SK-N-SH treated with all-trans-retinoic acid at 6 μM for 48 hours (cell line): ENCODE results near the gene SAMD3.

Experiments used
- ATAC-seq: fragments of 200-7000 bp; cut with Tn5 transposase; 3 replicates; pipeline ENCODE4 v1.9.1; 2020; ENCODE audit warnings: mild to moderate bottlenecking, moderate library complexity
- ARNTL ChIP-seq: fragments of 450-650 bp; formaldehyde crosslinking; IDR thresholded peaks from 2 replicates; pipeline ENCODE4 v1.5.0; 2020; ENCODE audit warnings: low read depth, mild to moderate bottlenecking, moderate library complexity, borderline replicate concordance
- CREB5 ChIP-seq: fragments of 250-450 bp; sonication (Bioruptor Pico); IDR thresholded peaks from 2 replicates; pipeline ENCODE4 v1.5.1; 2020; ENCODE audit warnings: low read depth, mild to moderate bottlenecking, moderate library complexity
- CSDC2 ChIP-seq: fragments of 250-450 bp; sonication (Bioruptor Pico); IDR thresholded peaks from 2 replicates; pipeline ENCODE4 v1.5.0; 2020; ENCODE audit warnings: mild to moderate bottlenecking, moderate library complexity
- ESRRG ChIP-seq: fragments of 250-450 bp; sonication (Bioruptor Pico); IDR thresholded peaks from 2 replicates; pipeline ENCODE4 v1.6.1; 2021; ENCODE audit warnings: mild to moderate bottlenecking
- GLIS3 ChIP-seq: fragments of 250-450 bp; sonication (Bioruptor Pico); IDR thresholded peaks from 2 replicates; pipeline ENCODE4 v1.5.0; 2020; ENCODE audit warnings: mild to moderate bottlenecking, moderate library complexity
- OSR1 ChIP-seq: fragments of 250-450 bp; sonication (Bioruptor Pico); IDR thresholded peaks from 2 replicates; pipeline ENCODE4 v1.8.0; 2022; ENCODE audit warnings: moderate library complexity, mild to moderate bottlenecking, inconsistent platforms
- POU6F1 ChIP-seq: fragments of 250-450 bp; sonication (Bioruptor Pico); IDR thresholded peaks from 2 replicates; pipeline ENCODE4 v1.8.0; 2021; ENCODE audit warnings: low read depth, mild to moderate bottlenecking, moderate library complexity, borderline replicate concordance
- PPARA ChIP-seq: fragments of 250-450 bp; sonication (Bioruptor Pico); IDR thresholded peaks from 2 replicates; pipeline ENCODE4 v1.5.0; 2020; ENCODE audit warnings: mild to moderate bottlenecking, borderline replicate concordance
- SNAI2 ChIP-seq: fragments of 250-450 bp; sonication (Bioruptor Pico); IDR thresholded peaks from 2 replicates; pipeline ENCODE4 v1.5.0; 2020; ENCODE audit warnings: mild to moderate bottlenecking, moderate library complexity
- TOX ChIP-seq: fragments of 250-450 bp; sonication (Bioruptor Pico); IDR thresholded peaks from 2 replicates; pipeline ENCODE4 v1.8.0; 2021; ENCODE audit warnings: mild to moderate bottlenecking, moderate library complexity, borderline replicate concordance
- TSHZ2 ChIP-seq: fragments of 250-450 bp; sonication (Bioruptor Pico); IDR thresholded peaks from 2 replicates; pipeline ENCODE4 v1.5.0; 2020; ENCODE audit warnings: mild to moderate bottlenecking, moderate library complexity
- ZC3H10 ChIP-seq: fragments of 250-450 bp; sonication (Bioruptor Pico); IDR thresholded peaks from 2 replicates; pipeline ENCODE4 v1.5.1; 2021; ENCODE audit warnings: mild to moderate bottlenecking, moderate library complexity
- ZFP3 ChIP-seq: fragments of 250-450 bp; sonication (Bioruptor Pico); IDR thresholded peaks from 2 replicates; pipeline ENCODE4 v1.5.0; 2020; ENCODE audit warnings: mild to moderate bottlenecking, moderate library complexity
- ZFP30 ChIP-seq: fragments of 450-650 bp; formaldehyde crosslinking; IDR thresholded peaks from 2 replicates; pipeline ENCODE4 v1.5.0; 2022; ENCODE audit warnings: mild to moderate bottlenecking, moderate library complexity
- ZNF70 ChIP-seq: fragments of 450-650 bp; formaldehyde crosslinking; IDR thresholded peaks from 2 replicates; pipeline ENCODE4 v1.5.0; 2020; ENCODE audit warnings: mild to moderate bottlenecking, moderate library complexity
- ZNF8 ChIP-seq: fragments of 450-650 bp; formaldehyde crosslinking; IDR thresholded peaks from 2 replicates; pipeline ENCODE4 v1.5.0; 2020; ENCODE audit warnings: mild to moderate bottlenecking, moderate library complexity

SAMD3 gene

GRCh38 chr6:130107710-130108109 is 115.0 kb downstream of the SAMD3 start:
- no peak for TF ChIP-seq ZFP3 (CRISPR knock-in tag)
- TF ChIP-seq SNAI2 (CRISPR knock-in tag), result no peak
- TF ChIP-seq OSR1 (CRISPR knock-in tag), result no peak
- no peak for TF ChIP-seq POU6F1
- ATAC-seq, result no peak

- ATAC-seq, result no peak
- TF ChIP-seq SNAI2 (CRISPR knock-in tag) (no peak), GLIS3 (CRISPR knock-in tag) (no peak), PPARA (CRISPR knock-in tag) (no peak), CSDC2 (CRISPR knock-in tag) (no peak), ZFP30 (CRISPR knock-in tag) (no peak), TSHZ2 (CRISPR knock-in tag) (no peak), ZC3H10 (CRISPR knock-in tag) (no peak), ARNTL (CRISPR knock-in tag) (no peak), ESRRG (CRISPR knock-in tag) (no peak)
- TF ChIP-seq, all 23 proteins: peak for 0
Observed at GRCh38 chr6:130105996-130106704, 116.6 kb downstream of the SAMD3 start.

- ATAC-seq, result no peak
- TF ChIP-seq POU6F1 (no peak), PPARA (CRISPR knock-in tag) (no peak), ZFP30 (CRISPR knock-in tag) (no peak), OSR1 (CRISPR knock-in tag) (no peak), TOX (CRISPR knock-in tag) (no peak), TSHZ2 (CRISPR knock-in tag) (no peak)
- TF ChIP-seq, all 23 proteins: peak for 0
Observed at GRCh38 chr6:130099119-130099518, 123.6 kb downstream of the SAMD3 start.

GRCh38 chr6:130098317-130098716 is 124.4 kb downstream of the SAMD3 start:
- no peak for ATAC-seq
- TF ChIP-seq ZNF8 (CRISPR knock-in tag), result no peak
- TF ChIP-seq ZFP3 (CRISPR knock-in tag), result no peak
- no peak for TF ChIP-seq ARNTL (CRISPR knock-in tag)
- no peak for TF ChIP-seq ZC3H10 (CRISPR knock-in tag)
- TF ChIP-seq SNAI2 (CRISPR knock-in tag), result no peak
- TF ChIP-seq ZNF70 (CRISPR knock-in tag), result no peak
- TF ChIP-seq TSHZ2 (CRISPR knock-in tag), result no peak
- TF ChIP-seq OSR1 (CRISPR knock-in tag), result no peak
- no peak for TF ChIP-seq CREB5 (CRISPR knock-in tag)
- no peak for TF ChIP-seq GLIS3 (CRISPR knock-in tag)
- TF ChIP-seq PPARA (CRISPR knock-in tag), result no peak
